Measurements from ENCODE around the gene MAGEC1.

MAGEC1 gene

DNA sequence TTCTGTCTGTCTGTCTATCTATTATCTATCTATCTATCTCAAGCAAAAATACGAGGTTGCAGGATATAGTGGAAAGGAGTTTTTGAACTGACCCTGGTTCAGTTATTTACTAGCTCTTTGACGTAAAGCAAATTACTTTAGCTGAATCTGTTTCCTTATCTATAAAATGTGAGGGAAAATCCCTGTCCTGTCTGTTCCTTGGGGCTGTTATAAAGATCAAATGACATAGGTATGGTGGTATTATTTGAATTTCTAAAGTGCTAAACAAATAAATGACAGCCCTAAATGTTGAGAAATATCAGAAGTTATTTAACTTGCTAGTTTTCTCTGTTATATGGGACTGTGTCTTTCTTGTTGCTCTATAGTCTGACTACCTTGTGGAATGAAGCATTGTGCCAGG is 55.0 kb downstream of the MAGEC1 start:
- Histone ChIP-seq H3K36me3 (no peaks in the 10 kb centered on the region), H3K9me3 (replicated peaks in 1 of 11) (peaks cover 2 to 12% (median 5%) of the 10 kb centered on the region in 11 experiments; a peak in 18 of 22 replicates), H3K9ac (no peak overlapping the region), H3K4me2 (no peak overlapping the region), H3K27ac (no peak overlapping the region), H4K20me1 (no peaks in the 10 kb centered on the region; a peak in 1 of 22 replicates), H3K27me3 (peaks cover 52 to 97% (median 89%) of the 10 kb centered on the region in 11 experiments), H3K4me1 (no peaks in the 10 kb centered on the region), H3K4me3 (no peak overlapping the region)
- no peak for TF ChIP-seq Cebpa-rat (IDR thresholded peaks at IDR 0.05)

All from BLaER1 treated with 17β-estradiol and CSF1 and Interleukin-3, amounts not matched to agents 10 nM and 100 nM (cell line).